HG03064 (cell line): ENCODE results near the gene FHAD1.
"Not testable (repeated sequence)": the region's sequence is repeated elsewhere in the genome, so short reads cannot be mapped to it uniquely, and the experiment has no call there.

Experiments used
- ATAC-seq: cut with Tn5 transposase; IDR thresholded peaks from one replicate; pipeline ENCODE4 v1.9.1; 2021; ENCODE audit warnings: low read depth; ENCODE audit not compliant: unreplicated experiment

FHAD1 gene

DNA sequence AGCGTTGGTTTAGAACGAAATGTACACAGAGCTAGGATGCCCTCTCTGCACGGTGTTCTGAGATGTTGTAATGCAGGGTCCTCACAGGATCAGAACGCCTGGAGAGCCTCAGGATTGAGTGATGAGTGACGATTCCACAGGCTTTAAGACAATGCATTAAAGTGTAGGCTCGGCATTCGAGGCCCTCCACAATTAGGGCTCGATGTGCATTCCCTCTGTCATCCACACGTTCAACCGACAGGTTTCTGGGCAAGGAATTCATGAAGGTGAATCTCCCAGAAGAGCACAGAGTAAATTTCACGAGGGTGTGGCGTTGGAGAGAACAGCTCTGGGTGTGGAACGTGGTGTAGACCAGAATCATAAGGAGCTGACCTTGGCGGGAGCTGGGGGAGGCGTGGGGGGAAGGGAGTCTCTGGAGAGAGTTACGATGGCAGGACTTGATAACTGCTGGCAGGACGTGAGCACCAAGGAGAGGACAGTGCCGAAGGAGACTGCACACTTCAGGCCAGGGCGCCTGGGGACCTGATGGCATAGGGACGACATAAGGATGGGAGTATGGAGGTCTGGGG lies 111.6 kb downstream of the FHAD1 start:
- no peak for ATAC-seq

- no peak for ATAC-seq
These were observed 113.7 kb downstream of the FHAD1 start for GRCh38 chr1:15360700-15361099.

DNA sequence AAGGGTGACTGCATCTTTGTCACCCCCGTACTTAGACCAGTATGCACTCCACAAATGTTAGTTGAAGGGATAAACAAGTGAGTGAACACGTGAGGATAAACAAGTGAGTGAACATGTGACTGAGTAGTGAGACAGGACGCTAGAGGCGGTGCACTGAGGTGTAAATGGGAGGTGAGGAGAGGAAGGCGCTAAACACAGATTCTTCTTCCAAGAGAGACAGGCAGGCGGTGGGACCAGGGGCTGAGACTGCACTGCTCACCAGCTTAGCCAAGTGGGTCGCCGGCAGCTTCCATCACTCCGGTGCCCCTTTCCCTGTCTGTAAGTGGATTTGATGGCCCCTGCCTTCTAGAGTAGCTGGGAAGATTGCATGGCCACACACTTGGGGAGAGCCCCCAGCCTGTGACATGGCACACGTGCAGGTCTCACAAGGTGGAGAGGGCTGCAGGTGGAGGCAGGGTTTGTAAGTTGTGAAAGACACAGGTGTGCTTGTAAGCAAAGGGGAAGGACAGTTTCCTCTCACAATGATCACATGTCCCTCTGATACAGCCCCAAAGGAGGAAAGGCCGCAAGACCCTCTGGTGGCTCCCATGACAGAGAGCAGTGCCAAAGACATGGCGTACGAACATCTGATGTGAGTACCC lies 115.2 kb downstream of the FHAD1 start:
- no peak for ATAC-seq

DNA sequence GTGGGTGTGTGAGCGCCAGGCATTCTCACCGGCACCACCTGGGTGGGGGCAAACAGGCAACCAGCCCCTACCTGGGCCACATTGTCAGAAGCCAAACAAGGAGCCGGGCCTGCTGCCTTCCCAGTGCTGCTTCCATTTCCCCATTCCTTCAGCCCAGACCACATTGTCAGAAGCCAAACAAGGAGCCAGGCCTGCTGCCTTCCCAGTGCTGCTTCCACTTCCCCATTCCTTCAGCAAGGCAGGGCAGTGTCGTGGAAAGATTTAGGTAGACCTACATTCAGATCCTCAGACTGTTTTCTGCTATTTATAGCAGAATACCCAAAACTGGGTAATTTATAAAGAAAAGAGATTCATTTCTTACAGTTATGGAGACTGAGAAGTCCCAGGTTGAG lies 115.7 kb downstream of the FHAD1 start:
- ATAC-seq, result no peak

DNA sequence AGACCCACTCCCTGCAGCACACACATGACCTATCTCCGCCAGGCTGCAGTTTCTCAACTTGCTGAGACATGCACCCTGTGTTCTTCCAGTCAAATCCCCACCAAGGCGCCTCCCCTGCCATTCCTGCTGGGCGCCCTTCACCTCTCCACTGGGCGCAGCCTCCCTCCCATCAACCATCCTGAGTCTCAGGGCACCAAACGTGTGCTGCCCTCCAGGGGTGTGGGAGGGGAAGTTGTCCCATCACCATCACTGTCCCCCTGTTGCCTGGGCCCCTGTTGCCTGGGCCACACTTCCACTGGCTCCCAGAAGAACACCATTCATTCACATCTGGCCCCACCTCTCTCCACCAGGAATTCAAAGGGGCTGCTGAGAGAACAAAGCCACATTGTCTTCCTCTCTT lies 117.7 kb downstream of the FHAD1 start:
- no peak for ATAC-seq

DNA sequence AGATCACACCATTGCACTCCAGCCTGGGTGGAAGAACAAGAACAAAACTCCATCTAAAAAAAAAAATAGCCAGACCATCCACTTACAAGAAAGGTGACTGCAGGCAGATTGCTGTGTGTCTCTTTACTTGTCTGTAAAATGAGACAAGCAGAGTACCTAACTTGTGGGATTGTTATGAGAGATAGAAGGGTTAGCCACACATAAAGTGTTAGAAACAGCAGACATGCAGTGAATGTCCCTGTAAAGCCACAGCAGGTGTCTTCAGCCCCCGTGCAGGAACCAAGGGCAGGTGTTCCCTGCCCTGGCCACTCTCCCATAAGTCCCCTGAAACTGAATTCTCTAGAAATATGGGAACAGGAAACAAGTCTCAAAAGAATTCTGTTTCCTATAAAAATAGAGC lies 121.9 kb downstream of the FHAD1 start:
- ATAC-seq, result no peak

- no peak for ATAC-seq
These were observed 123.2 kb downstream of the FHAD1 start for GRCh38 chr1:15370268-15370667.

- ATAC-seq, result no peak
These were observed 123.9 kb downstream of the FHAD1 start for GRCh38 chr1:15370781-15371520.

DNA sequence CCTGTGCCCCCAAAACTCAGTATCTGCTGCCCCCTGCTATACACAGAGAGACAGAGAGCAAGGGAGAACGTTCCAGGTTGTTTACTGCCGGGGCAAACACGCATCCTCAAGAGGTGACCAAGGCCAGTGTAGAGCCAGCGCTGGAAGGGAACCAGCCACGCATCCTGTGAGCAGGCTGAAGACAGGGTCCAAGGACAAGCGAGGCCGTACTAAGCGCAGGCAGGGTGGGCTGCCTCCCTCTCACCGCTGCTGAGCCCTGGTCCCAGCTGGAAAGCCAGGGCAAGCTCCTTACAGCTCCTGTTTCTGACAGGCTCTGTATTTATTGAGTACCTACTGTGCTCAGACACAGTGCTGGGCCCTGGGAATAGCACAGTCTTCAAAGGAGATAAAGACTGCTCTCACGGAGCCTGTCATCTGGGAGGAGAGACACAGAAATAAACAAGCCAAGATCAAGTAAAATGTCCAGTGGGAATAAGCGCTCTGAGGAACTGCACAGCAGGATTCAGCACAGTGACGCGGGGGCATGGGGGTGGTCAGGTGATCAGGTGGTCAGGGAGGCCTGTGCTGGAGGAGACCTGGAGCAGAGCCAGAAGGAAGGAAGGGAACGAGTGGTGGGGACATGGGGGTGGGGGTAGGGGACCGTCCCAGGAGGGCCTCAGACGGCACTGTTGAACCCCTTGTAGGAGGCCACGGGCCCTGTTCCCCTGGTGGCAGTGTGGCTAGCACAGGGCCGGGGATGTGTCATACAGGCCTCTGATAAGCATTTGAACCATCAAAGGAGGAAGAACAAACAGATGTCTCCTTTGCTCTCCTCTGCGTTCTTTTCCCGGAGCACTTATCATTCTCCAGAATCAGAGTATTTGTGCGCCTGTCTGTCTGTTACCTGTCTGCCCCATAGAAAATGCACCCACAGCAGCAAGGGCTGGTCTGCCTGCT lies 124.9 kb downstream of the FHAD1 start:
- no peak for ATAC-seq

GRCh38 chr1:15378729-15379128 lies 131.7 kb downstream of the FHAD1 start:
- no peak for ATAC-seq

DNA sequence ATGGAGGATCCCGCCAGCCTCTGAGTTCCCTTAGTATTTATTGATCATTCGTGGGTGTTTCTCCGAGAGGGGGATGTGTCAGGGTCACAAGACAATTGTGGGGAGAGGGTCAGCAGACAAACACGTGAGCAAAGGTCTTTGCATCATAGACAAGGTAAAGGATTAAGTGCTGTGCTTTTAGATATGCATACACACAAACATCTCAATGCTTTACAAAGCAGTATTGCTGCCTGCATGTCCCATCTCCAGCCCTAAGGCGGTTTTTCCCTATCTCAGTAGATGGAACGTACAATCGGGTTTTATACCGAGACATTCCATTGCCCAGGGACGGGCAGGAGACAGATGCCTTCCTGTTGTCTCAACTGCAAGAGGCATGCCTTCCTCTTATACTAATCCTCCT lies 132.1 kb downstream of the FHAD1 start:
- not testable (repeated sequence) for ATAC-seq

- no peak for ATAC-seq
These were observed 133.8 kb downstream of the FHAD1 start for GRCh38 chr1:15380601-15381508.

GRCh38 chr1:15381805-15382204 lies 134.8 kb downstream of the FHAD1 start:
- ATAC-seq, result no peak

DNA sequence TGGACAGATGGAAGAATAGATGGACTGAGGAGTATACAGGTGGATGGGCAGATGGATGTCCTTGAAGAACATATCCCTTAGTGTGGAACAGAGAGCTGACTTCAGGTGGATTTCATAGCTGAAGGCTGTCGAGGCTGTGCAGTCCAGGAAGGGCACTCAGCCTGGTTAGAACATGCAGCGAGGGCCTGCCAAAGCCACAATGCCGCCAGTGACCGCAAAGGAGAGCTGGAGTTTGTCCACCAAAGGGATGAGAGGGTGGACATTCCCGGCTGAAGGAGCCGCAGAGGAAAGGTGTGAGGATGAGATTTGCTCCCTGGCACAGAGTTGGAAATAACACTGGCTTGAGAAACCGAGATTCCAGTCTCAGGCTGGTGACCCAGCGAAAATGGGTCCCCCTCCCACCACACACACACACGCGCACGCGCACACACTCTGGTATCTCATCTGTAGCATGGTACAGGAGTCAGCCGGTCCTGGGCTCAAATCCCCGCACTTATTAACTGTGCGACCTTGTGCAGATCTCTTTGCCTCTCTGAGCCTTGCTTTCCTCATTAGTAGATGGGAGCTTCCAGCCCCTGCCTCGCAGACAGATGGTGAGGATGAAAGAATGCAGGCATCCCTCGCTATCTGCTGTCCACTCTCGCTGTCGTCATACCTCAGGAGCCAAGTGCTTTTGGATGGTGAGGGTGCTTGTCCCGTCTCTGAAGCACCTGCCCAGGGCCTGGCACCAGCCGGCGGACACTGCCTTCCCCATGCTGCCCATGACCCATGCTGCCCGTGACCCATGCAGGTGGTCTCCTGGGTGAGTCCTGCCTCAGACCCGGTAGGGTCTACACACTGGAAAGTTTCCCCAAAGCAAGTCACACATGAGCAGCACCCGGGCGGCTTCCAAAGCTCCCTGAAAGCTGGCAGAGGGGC lies 135.8 kb downstream of the FHAD1 start:
- ATAC-seq, result no peak

DNA sequence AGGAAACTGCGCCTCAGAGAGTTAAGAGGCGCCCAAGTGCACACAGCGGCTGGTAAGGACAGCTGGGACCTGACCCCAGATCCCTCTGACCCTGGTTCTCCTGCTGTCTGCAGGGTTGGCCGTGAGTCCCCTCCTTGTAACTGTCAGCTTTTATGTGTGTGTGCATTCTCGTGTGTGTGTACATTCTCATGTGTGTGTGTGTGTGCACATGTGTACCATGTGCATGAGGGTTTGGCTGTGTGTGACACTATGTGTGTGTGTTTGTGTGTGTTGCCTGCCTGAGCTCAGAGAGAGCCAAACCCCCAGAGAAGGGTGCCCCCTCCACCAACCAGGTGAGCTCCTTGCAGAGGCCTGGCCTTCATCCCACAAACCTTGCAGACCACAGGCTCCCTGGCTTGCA lies 136.8 kb downstream of the FHAD1 start:
- no peak for ATAC-seq

DNA sequence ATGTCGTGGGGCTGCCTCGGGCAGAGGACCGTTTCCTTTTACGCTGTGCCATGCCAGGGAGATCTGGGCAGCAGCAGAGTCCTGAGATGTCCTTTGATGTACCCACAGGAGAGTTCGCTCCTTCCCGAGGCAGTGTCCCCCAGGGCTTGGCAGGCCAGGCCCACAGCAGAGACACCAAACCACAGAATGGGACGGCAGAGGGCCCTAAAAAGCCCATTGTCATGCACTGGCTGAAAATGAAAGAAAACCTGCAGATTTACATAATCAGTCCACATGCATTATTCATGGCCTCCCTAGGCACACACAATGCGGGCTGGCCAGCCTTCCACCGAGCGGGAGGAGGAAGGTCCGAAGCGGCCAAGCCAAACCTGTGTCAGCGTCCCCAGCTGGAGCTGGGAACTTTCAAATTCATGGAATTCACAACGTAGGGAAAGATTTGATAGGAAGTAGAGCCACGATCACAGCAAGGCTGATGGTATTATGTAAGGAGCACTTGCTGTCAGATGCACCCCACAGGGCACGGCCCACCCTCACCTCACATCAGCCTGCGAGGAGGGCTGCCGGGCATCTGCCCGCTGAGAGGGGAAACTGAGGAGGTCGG lies 137.4 kb downstream of the FHAD1 start:
- ATAC-seq, result no peak

- ATAC-seq, result no peak
These were observed 138.4 kb downstream of the FHAD1 start for GRCh38 chr1:15385420-15385819.

GRCh38 chr1:15386164-15386749 lies 139.2 kb downstream of the FHAD1 start:
- ATAC-seq, result no peak
